PFSK-1 (cell line): ENCODE data around the gene NTM.

Experiments used
- FOXP2 ChIP-seq: optimal IDR thresholded peaks from 2 replicates; pipeline ENCODE3; 2011; ENCODE audit warnings: borderline replicate concordance, control low read depth, inconsistent platforms; ENCODE audit not compliant: insufficient read depth; ENCODE audit errors: extremely low read length, extremely low read depth
- POLR2AphosphoS5 ChIP-seq: IDR thresholded peaks from 2 replicates; pipeline ENCODE4 v1.6.1; 2012; ENCODE audit warnings: low read depth, mild to moderate bottlenecking, control low read depth, low read length, moderate library complexity
- SIN3A ChIP-seq: IDR thresholded peaks from 2 replicates; pipeline ENCODE4 v1.6.1; 2012; ENCODE audit warnings: mild to moderate bottlenecking, low read length, moderate library complexity, borderline replicate concordance; ENCODE audit not compliant: insufficient read depth
- TAF1 ChIP-seq: IDR thresholded peaks from 2 replicates; pipeline ENCODE4 v1.6.1; 2012; ENCODE audit warnings: low read length, control low read depth, borderline replicate concordance; ENCODE audit not compliant: insufficient read depth
- TF ChIP-seq, protein P1 (sequence below), 2 experiments: IDR thresholded peaks; 2 replicates each; pipeline versions ENCODE4 v1.6.1 to v1.8.0; 2011 to 2012; ENCODE audit warnings: low read depth in 2 of 2, low read length in 2 of 2, control low read depth in 1 of 2, inconsistent platforms in 1 of 2, mild to moderate bottlenecking in 1 of 2, moderate library complexity in 1 of 2; ENCODE audit not compliant: insufficient read depth in 1 of 2

The NTM gene

DNA sequence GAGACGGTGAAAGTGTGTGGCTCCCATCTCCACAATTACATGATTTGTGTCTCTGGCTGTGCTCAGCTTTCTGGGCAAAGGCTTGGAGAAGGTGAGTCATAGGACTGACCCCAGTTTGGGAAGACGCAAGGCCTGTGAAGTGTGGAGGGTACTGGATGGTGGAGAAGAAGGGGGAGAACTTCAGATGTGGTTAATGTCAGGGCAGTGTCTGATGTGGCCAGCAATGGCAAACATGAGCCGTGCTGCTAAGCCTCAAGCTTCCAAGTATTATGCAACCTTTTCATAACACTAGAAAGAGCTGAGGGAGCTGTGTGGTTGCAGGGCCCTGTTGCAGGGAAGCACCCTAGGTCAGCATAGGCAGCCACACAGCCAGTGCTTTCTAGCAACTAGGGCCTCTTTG lies 110.9 kb downstream of the NTM start:
- no peak for TF ChIP-seq POLR2AphosphoS5
- TF ChIP-seq FOXP2: no peak
- TF ChIP-seq SIN3A: no peak
- TF ChIP-seq, protein P1, sequence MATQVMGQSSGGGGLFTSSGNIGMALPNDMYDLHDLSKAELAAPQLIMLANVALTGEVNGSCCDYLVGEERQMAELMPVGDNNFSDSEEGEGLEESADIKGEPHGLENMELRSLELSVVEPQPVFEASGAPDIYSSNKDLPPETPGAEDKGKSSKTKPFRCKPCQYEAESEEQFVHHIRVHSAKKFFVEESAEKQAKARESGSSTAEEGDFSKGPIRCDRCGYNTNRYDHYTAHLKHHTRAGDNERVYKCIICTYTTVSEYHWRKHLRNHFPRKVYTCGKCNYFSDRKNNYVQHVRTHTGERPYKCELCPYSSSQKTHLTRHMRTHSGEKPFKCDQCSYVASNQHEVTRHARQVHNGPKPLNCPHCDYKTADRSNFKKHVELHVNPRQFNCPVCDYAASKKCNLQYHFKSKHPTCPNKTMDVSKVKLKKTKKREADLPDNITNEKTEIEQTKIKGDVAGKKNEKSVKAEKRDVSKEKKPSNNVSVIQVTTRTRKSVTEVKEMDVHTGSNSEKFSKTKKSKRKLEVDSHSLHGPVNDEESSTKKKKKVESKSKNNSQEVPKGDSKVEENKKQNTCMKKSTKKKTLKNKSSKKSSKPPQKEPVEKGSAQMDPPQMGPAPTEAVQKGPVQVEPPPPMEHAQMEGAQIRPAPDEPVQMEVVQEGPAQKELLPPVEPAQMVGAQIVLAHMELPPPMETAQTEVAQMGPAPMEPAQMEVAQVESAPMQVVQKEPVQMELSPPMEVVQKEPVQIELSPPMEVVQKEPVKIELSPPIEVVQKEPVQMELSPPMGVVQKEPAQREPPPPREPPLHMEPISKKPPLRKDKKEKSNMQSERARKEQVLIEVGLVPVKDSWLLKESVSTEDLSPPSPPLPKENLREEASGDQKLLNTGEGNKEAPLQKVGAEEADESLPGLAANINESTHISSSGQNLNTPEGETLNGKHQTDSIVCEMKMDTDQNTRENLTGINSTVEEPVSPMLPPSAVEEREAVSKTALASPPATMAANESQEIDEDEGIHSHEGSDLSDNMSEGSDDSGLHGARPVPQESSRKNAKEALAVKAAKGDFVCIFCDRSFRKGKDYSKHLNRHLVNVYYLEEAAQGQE (IDR thresholded peaks at IDR 0.05; ENCODE audit: insufficient read depth in 1 of 2, low read depth in 2 of 2, low read length in 2 of 2): no peak
- no peak for TF ChIP-seq TAF1

DNA sequence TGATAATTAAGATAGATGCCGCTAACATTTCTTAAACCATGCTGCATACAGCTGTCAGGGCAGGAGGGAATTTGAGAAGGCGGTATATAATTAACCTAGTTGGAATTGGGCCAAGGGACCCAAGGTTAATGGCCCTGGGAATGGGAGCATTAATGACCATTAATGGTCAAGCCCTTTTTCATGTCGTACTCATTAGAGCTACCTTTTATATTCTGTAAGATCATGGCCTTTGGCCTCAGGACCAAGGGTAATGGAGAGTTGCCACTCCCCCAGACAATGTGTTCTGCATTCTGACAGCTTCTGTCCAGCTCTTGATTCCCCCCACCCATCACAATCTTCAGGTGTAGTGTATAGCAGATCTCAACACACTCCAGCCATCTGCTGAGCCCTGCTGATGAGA lies 111.6 kb downstream of the NTM start:
- TF ChIP-seq, protein P1 (IDR thresholded peaks at IDR 0.05; ENCODE audit: insufficient read depth in 1 of 2, low read depth in 2 of 2, low read length in 2 of 2): no peak
- TF ChIP-seq SIN3A (no peak), TAF1 (no peak), POLR2AphosphoS5 (no peak), FOXP2 (no peak)

DNA sequence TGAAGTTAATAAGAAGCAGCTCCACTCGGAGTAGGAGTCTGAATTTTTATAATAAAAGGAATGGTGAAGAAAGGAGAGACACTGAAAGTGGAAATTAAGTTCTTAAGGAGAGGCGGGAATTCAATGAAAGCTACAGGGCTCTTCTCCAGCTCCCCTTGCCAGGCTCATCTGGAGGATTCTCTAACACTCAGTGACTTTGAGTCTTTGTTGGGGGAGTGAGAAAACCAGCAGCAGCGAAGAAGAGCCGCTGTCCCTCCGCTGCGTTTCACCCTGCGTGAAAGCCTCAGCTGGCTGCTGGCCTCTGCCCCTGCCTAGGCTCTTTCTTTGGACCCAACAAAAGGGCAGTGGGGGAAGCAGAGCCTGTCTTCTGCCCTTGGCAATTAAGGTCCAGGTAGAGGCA lies 113.0 kb downstream of the NTM start:
- TF ChIP-seq SIN3A (no peak), FOXP2 (no peak), POLR2AphosphoS5 (no peak), TAF1 (no peak)
- TF ChIP-seq, protein P1 (IDR thresholded peaks at IDR 0.05; ENCODE audit: insufficient read depth in 1 of 2, low read depth in 2 of 2, low read length in 2 of 2): no peak

DNA sequence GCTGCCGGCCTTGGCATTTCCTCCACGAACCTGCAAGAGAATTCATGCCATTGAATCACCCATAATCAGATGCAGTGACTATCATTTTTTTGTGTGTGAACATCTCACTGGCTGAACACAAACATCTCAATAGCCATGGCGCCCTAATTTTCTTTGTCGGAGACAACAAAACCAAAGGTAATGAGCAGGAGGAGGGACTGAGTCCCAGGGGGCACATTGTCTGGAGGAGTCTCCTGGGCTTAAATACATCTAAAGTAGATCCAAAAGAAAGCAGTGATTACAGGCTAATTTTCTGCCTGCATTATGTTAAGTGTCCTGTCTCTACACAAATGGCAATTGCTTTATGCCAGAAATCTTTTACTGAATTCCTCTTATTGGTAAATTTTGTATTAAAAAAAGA lies 113.5 kb downstream of the NTM start:
- TF ChIP-seq TAF1 (no peak), FOXP2 (no peak), POLR2AphosphoS5 (no peak), SIN3A (no peak)
- TF ChIP-seq, protein P1 (IDR thresholded peaks at IDR 0.05; ENCODE audit: insufficient read depth in 1 of 2, low read depth in 2 of 2, low read length in 2 of 2): no peak

DNA sequence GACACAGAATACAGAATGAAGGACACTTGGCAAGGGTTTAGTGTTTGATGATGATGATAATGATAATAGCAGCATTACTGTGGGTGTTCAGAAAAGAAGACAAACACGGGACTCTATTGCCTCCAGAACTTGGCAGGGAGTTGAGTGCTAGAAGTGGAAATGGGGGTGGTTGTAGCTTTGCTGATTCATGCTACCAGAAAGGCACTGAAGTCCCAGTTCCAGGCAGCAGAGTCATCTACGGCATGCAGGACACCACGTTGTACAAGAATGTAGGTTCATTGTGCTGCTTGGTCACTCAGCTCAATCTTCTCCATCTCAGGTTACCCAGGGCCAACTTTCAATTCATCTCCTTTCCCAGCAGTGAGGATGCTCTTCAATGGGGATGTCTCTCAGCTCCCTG lies 115.7 kb downstream of the NTM start:
- TF ChIP-seq, protein P1 (IDR thresholded peaks at IDR 0.05; ENCODE audit: insufficient read depth in 1 of 2, low read depth in 2 of 2, low read length in 2 of 2): no peak
- TF ChIP-seq FOXP2: no peak
- no peak for TF ChIP-seq POLR2AphosphoS5
- TF ChIP-seq TAF1: no peak
- TF ChIP-seq SIN3A: no peak
